Measurements from ENCODE around the gene TLK1.
A peak's percentile ranks its signal among the peaks of the same experiment; 100 is the strongest.

Gene TLK1

GRCh38 chr2:171008550-171009205 is 152.0 kb downstream of the TLK1 start:
- no peak for DNase-seq (ENCODE audit: low read depth in 2 of 2, low spot score in 1 of 2)

GRCh38 chr2:171004833-171005232 is 155.9 kb downstream of the TLK1 start:
- DNase-seq (ENCODE audit: low read depth in 2 of 2, low spot score in 1 of 2): no peak

- DNase-seq (ENCODE audit: low read depth in 2 of 2, low spot score in 1 of 2): no peak
Measured at GRCh38 chr2:171004363-171004762, 156.3 kb downstream of the TLK1 start.

GRCh38 chr2:170999654-171000053 is 161.0 kb downstream of the TLK1 start:
- no peak for DNase-seq (ENCODE audit: low read depth in 2 of 2, low spot score in 1 of 2)

GRCh38 chr2:170997893-170998597 is 162.6 kb downstream of the TLK1 start:
- no peak for DNase-seq (ENCODE audit: low read depth in 2 of 2, low spot score in 1 of 2)

- no peak for DNase-seq (ENCODE audit: low read depth in 2 of 2, low spot score in 1 of 2)
Measured at GRCh38 chr2:170996316-170996715, 164.4 kb downstream of the TLK1 start.

GRCh38 chr2:170991398-170992182 is 169.1 kb downstream of the TLK1 start:
- no peak for DNase-seq (ENCODE audit: low read depth in 2 of 2, low spot score in 1 of 2)

- no peak for DNase-seq (ENCODE audit: low read depth in 2 of 2, low spot score in 1 of 2)
Measured at GRCh38 chr2:170986566-170987258, 174.0 kb downstream of the TLK1 start.

- DNase-seq (ENCODE audit: low read depth in 2 of 2, low spot score in 1 of 2): no peak
Measured at GRCh38 chr2:170985407-170985806, 175.3 kb downstream of the TLK1 start.

- no peak for DNase-seq (ENCODE audit: low read depth in 2 of 2, low spot score in 1 of 2)
Measured at GRCh38 chr2:170984079-170984478, 176.6 kb downstream of the TLK1 start.

GRCh38 chr2:170975943-170976270 is 184.8 kb downstream of the TLK1 start:
- no peak for DNase-seq (ENCODE audit: low read depth in 2 of 2, low spot score in 1 of 2)

- no peak for DNase-seq (ENCODE audit: low read depth in 2 of 2, low spot score in 1 of 2)
Measured at GRCh38 chr2:170975127-170975942, 185.4 kb downstream of the TLK1 start.

GRCh38 chr2:170974304-170974993 is 186.2 kb downstream of the TLK1 start:
- no peak for DNase-seq (ENCODE audit: low read depth in 2 of 2, low spot score in 1 of 2)

- DNase-seq (ENCODE audit: low read depth in 2 of 2, low spot score in 1 of 2): peak; percentile 72 to 84
Measured at GRCh38 chr2:170973492-170974303, 187.0 kb downstream of the TLK1 start.

GRCh38 chr2:170973225-170973491 is 187.5 kb downstream of the TLK1 start:
- no peak for DNase-seq (ENCODE audit: low read depth in 2 of 2, low spot score in 1 of 2)

- DNase-seq (ENCODE audit: low read depth in 2 of 2, low spot score in 1 of 2): no peak
Measured at GRCh38 chr2:170972296-170973224, 188.1 kb downstream of the TLK1 start.

GRCh38 chr2:170971071-170971470 is 189.6 kb downstream of the TLK1 start:
- no peak for DNase-seq (ENCODE audit: low read depth in 2 of 2, low spot score in 1 of 2)

- DNase-seq (ENCODE audit: low read depth in 2 of 2, low spot score in 1 of 2): no peak
Measured at GRCh38 chr2:170969872-170970496, 190.7 kb downstream of the TLK1 start.

Data from stimulated activated CD8-positive, alpha-beta memory T cell treated with anti-CD3 and anti-CD28 coated beads, Interleukin-4, amount 100 ng/mL, for 4 hours (primary cell).